Measurements from ENCODE around the gene PTPRM. TPM values are rescaled to one million over a fixed set of nuclear protein-coding genes. Genes with fewer than 3 reads are reported as not detected.

The PTPRM gene
- total RNA-seq, 4 donors from 2014 or later, result 22.5 to 92.5 (median 39.2) TPM

DNA sequence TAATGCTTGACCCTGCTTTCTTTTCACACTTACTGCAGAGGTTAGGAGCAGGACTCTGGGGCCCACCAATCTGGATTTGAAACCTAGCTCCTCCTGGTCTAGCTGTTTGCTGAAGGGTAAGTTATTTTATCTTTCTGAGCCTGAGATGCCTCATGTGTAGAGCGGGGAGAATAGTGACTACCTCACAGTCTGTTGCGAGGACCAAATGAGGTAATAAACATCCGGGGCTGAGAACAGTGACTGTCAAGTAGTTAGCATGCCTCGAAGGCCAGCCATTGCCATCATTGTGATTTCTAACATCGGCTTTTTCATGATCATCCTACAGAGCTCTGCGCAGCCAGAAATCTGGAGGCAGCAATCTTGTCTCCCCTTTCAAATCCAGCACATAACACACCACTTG, 32.9 kb downstream of the PTPRM start:
- intact Hi-C loops (cut with DNase I; ENCODE audit: low total_unique reads), result no loop called here
- Histone ChIP-seq H3K27me3 (no peaks in the 10 kb centered on the region), H3K9me3 (no peaks in the 10 kb centered on the region), H3K4me1 (peaks cover 0 to 6% (median 2%) of the 10 kb centered on the region in 4 donors), H3K27ac (no peak overlapping the region), H3K36me3 (no peaks in the 10 kb centered on the region), H3K4me3 (no peak overlapping the region)
- no peak for DNase-seq
- whole genome bisulfite sequencing, 2 donors (ENCODE audit: low coverage in 1 of 2), result 88% methylated on average over 6 of the region's 6 CpGs; no CpG with 5 or more reads in 1 of the 2 donors
- in situ Hi-C loops (cut with MboI; ENCODE audit: low pct_ligation_motif_present in 1 of 4, low pct_unique_long_range_greater_than_20kb in 1 of 4, low sequenced_read_pairs in 3 of 4), result no loop called here
- TF ChIP-seq, protein P1, sequence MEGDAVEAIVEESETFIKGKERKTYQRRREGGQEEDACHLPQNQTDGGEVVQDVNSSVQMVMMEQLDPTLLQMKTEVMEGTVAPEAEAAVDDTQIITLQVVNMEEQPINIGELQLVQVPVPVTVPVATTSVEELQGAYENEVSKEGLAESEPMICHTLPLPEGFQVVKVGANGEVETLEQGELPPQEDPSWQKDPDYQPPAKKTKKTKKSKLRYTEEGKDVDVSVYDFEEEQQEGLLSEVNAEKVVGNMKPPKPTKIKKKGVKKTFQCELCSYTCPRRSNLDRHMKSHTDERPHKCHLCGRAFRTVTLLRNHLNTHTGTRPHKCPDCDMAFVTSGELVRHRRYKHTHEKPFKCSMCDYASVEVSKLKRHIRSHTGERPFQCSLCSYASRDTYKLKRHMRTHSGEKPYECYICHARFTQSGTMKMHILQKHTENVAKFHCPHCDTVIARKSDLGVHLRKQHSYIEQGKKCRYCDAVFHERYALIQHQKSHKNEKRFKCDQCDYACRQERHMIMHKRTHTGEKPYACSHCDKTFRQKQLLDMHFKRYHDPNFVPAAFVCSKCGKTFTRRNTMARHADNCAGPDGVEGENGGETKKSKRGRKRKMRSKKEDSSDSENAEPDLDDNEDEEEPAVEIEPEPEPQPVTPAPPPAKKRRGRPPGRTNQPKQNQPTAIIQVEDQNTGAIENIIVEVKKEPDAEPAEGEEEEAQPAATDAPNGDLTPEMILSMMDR (IDR thresholded peaks at IDR 0.05), result no peak

DNA sequence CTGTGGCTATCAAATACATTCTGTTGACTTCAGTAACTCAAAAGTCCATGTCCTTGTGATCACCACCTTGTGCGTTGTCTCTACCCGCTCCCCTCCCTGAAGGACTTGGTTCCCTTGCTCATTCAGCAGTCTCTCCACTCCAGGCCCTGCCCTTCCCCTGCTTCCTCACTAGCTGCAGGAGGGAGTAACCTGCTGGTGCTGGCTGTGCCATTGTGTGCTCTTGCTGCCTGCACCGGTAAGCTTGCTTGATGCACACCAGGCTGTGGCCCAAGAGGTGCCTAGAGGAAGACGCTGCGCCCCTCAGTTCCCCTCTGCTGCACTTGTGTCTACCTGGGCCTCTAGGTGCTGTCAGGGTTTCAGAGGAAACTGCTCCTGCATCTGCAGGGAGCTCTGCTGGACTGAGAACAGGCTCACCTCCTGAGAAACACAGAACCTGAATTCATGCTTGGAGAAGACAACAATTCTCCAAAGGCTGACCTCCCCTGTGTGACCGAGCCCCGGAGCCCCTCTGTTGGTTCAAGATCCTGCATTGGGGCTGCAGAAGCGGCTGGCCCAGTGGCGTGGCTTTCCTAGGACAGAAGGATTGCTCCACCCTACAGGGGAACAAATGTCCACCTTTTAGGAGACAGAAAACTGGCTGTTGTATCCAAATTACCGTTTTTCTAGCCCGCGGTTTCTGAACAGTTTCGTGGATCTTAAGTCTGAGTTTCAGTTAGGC, 33.6 kb downstream of the PTPRM start:
- no peak overlapping the region for H3K4me3 ChIP-seq
- WGBS, 2 donors (ENCODE audit: low coverage in 1 of 2), result 83 to 87% methylated on average over 1 to 13 of the region's 13 CpGs
- H3K36me3 ChIP-seq, result no peaks in the 10 kb centered on the region
- no peak for DNase-seq
- H3K9me3 ChIP-seq, result no peaks in the 10 kb centered on the region
- no peak overlapping the region for H3K27ac ChIP-seq
- TF ChIP-seq EP300 (IDR thresholded peaks at IDR 0.05; ENCODE audit: low read depth) (no peak), POLR2AphosphoS5 (IDR thresholded peaks at IDR 0.05) (no peak), POLR2A (IDR thresholded peaks at IDR 0.05) (no peak)
- TF ChIP-seq, protein P1 (IDR thresholded peaks at IDR 0.05), result no peak
- peaks cover 0 to 6% (median 2%) of the 10 kb centered on the region in 4 donors for H3K4me1 ChIP-seq
- in situ Hi-C loops (cut with MboI; ENCODE audit: low pct_ligation_motif_present in 1 of 4, low pct_unique_long_range_greater_than_20kb in 1 of 4, low sequenced_read_pairs in 3 of 4), result no loop called here
- no peaks in the 10 kb centered on the region for H3K27me3 ChIP-seq
- intact Hi-C loops (cut with DNase I; ENCODE audit: low total_unique reads), result no loop called here

DNA sequence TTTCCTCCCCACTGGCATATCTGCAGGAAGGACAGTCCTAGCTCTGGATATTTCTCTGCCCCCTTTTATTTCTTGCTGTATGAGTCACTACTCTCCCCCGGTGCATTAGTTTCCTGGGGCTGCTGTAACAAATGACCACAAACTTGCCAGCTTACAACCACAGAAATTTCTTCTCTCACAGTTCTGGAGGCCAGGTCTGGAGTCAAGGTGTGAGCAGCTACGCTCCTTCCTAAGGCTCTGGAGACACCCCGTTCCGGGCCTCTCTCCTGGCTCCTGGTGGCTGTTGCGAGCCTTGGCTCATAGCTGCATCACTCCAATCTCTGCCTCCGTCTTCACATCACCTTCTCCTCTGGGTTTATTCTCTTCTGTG, 34.1 kb downstream of the PTPRM start:
- in situ Hi-C loops (cut with MboI; ENCODE audit: low pct_ligation_motif_present in 1 of 4, low pct_unique_long_range_greater_than_20kb in 1 of 4, low sequenced_read_pairs in 3 of 4) (no loop called here), intact Hi-C loops (cut with DNase I; ENCODE audit: low total_unique reads) (no loop called here)
- DNase-seq, result no peak
- Histone ChIP-seq H3K27me3 (no peaks in the 10 kb centered on the region), H3K4me3 (no peak overlapping the region), H3K9me3 (no peaks in the 10 kb centered on the region), H3K27ac (no peak overlapping the region), H3K36me3 (no peaks in the 10 kb centered on the region), H3K4me1 (peaks cover 0 to 6% (median 2%) of the 10 kb centered on the region in 4 donors)
- no peak for TF ChIP-seq POLR2A (IDR thresholded peaks at IDR 0.05)
- TF ChIP-seq, protein P1 (IDR thresholded peaks at IDR 0.05), result no peak
- TF ChIP-seq POLR2AphosphoS5 (IDR thresholded peaks at IDR 0.05), result no peak
- TF ChIP-seq EP300 (IDR thresholded peaks at IDR 0.05; ENCODE audit: low read depth), result no peak
- WGBS, 2 donors (ENCODE audit: low coverage in 1 of 2), result 82 to 83% methylated on average over 5 to 6 of the region's 6 CpGs

DNA sequence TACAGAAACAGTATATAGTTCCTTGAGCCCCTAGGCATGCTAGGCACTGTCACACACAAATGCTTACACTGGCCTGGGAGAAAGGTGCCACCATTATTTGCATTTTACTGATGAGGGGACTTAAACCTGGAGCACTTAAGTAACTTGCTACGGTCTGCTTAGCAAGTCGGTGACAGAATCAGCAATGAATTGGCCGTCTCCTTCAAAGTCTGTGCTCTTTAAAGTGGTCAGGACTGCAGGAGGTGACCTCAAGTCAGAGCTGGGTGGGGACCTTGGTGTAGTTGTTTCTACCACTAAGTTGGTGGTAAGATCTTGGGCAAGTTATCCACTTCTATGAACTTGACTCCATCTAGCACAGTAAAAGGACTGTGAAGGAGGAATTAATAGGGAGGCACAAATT, 34.8 kb downstream of the PTPRM start:
- H3K4me1 ChIP-seq, result peaks cover 0 to 6% (median 2%) of the 10 kb centered on the region in 4 donors
- in situ Hi-C loops (cut with MboI; ENCODE audit: low pct_ligation_motif_present in 1 of 4, low pct_unique_long_range_greater_than_20kb in 1 of 4, low sequenced_read_pairs in 3 of 4) (no loop called here), intact Hi-C loops (cut with DNase I; ENCODE audit: low total_unique reads) (no loop called here)
- 83 to 90% methylated on average over 3 of the region's 3 CpGs for WGBS, 2 donors (ENCODE audit: low coverage in 1 of 2)
- no peak overlapping the region for H3K4me3 ChIP-seq
- H3K9me3 ChIP-seq, result no peaks in the 10 kb centered on the region
- H3K36me3 ChIP-seq, result no peaks in the 10 kb centered on the region
- DNase-seq, result no peak
- H3K27ac ChIP-seq, result no peak overlapping the region
- TF ChIP-seq EP300 (IDR thresholded peaks at IDR 0.05; ENCODE audit: low read depth) (no peak), POLR2A (IDR thresholded peaks at IDR 0.05) (no peak)
- H3K27me3 ChIP-seq, result no peaks in the 10 kb centered on the region
